ES-I3 (cell line): Measurements from ENCODE around the gene SH2D4B.

Experiments used
- H3K36me3 ChIP-seq: 2 replicates; pipeline ENCODE4 v1.6.1; 2013; ENCODE audit warnings: mild to moderate bottlenecking, low read length, control low read depth, moderate library complexity; ENCODE audit not compliant: insufficient read depth
- H3K4me1 ChIP-seq: 2 replicates; pipeline ENCODE4 v1.6.1; 2013; ENCODE audit warnings: mild to moderate bottlenecking, control low read depth, low read length; ENCODE audit not compliant: insufficient read depth
- H3K9ac ChIP-seq: 2 replicates; pipeline ENCODE4 v1.6.1; 2013; ENCODE audit warnings: low read depth, mild to moderate bottlenecking, low read length, moderate library complexity
- H3K9me3 ChIP-seq: 2 replicates; pipeline ENCODE4 v1.6.1; 2013; ENCODE audit warnings: mild to moderate bottlenecking, low read length, moderate library complexity; ENCODE audit not compliant: control insufficient read depth, insufficient read depth

SH2D4B gene

GRCh38 chr10:80537736-80538480, at the start of gene SH2D4B:
TSS of gene SH2D4B (plus strand) at chr10:80537902. CDS start at chr10:80538332, 430 bp downstream.
- no peak within 1 kb of the TSS for H3K9ac ChIP-seq
- H3K9me3 ChIP-seq = no peaks in the 10 kb centered on the region
- no peaks in the 10 kb centered on the region for H3K36me3 ChIP-seq
- no peaks in the 10 kb centered on the region for H3K4me1 ChIP-seq

DNA sequence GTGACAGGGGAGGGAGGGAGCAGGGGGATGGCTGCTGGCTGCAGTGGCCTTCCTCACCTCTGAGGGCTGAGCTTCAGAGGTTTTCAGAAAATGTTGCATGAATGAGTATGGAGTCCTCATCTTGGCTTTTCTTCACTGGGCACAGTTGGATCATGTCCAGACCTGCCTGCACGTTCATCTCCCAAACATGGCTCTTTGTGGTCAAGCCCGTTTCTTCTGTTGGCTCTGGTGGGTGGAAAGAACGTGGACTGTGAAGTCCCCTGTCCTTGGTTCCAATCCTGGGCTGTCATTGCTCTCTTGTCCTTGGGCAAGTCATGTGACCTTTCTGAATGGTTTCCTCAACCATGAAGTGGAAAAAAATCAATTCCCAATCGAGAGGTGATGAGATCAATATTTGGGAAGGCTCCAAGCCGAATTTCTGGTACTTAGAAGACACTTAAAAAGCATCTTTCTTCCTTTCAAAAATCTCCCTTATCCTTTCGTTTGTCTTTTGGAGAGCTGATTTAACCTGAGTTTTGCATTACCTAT, 49.1 kb upstream of the SH2D4B start:
- Histone ChIP-seq H3K36me3 (peaks cover 4% of the 10 kb centered on the region), H3K4me1 (peaks cover 31% of the 10 kb centered on the region; the same call in 1 of the 2 replicates), H3K9ac (no peak overlapping the region), H3K9me3 (no peaks in the 10 kb centered on the region)

- H3K36me3 ChIP-seq = peaks cover 4% of the 10 kb centered on the region
- no peak overlapping the region for H3K9ac ChIP-seq
- H3K4me1 ChIP-seq = peaks cover 28% of the 10 kb centered on the region; the same call in 1 of the 2 replicates
- H3K9me3 ChIP-seq = no peaks in the 10 kb centered on the region
Observed at GRCh38 chr10:80489371-80490112, 48.2 kb upstream of the SH2D4B start.

GRCh38 chr10:80491251-80492102, 46.2 kb upstream of the SH2D4B start:
- Histone ChIP-seq H3K36me3 (peaks cover 4% of the 10 kb centered on the region), H3K9me3 (no peaks in the 10 kb centered on the region), H3K4me1 (peaks cover 11% of the 10 kb centered on the region; the same call in 1 of the 2 replicates), H3K9ac (no peak overlapping the region)

- H3K9ac ChIP-seq = no peak overlapping the region
- H3K4me1 ChIP-seq = peaks cover 4% of the 10 kb centered on the region; the same call in 1 of the 2 replicates
- no peaks in the 10 kb centered on the region for H3K9me3 ChIP-seq
- peaks cover 4% of the 10 kb centered on the region for H3K36me3 ChIP-seq
Observed at GRCh38 chr10:80492848-80493521, 44.7 kb upstream of the SH2D4B start.

- Histone ChIP-seq H3K36me3 (peaks cover 4% of the 10 kb centered on the region), H3K4me1 (peaks cover 10% of the 10 kb centered on the region)
Observed at GRCh38 chr10:80493522-80494051, 44.1 kb upstream of the SH2D4B start.

GRCh38 chr10:80496555-80497172, 41.0 kb upstream of the SH2D4B start:
- H3K36me3 ChIP-seq = no peaks in the 10 kb centered on the region
- H3K4me1 ChIP-seq = peaks cover 31% of the 10 kb centered on the region
- no peak overlapping the region for H3K9ac ChIP-seq
- H3K9me3 ChIP-seq = no peaks in the 10 kb centered on the region

More at GRCh38 chr10:80493522-80494051, 44.1 kb upstream of the SH2D4B start:
- Histone ChIP-seq H3K9me3 (no peaks in the 10 kb centered on the region), H3K9ac (no peak overlapping the region)

GRCh38 chr10:80497187-80498077, 40.3 kb upstream of the SH2D4B start:
- no peaks in the 10 kb centered on the region for H3K9me3 ChIP-seq
- H3K9ac ChIP-seq = no peak overlapping the region
- H3K4me1 ChIP-seq = peaks cover 35% of the 10 kb centered on the region
- no peaks in the 10 kb centered on the region for H3K36me3 ChIP-seq

DNA sequence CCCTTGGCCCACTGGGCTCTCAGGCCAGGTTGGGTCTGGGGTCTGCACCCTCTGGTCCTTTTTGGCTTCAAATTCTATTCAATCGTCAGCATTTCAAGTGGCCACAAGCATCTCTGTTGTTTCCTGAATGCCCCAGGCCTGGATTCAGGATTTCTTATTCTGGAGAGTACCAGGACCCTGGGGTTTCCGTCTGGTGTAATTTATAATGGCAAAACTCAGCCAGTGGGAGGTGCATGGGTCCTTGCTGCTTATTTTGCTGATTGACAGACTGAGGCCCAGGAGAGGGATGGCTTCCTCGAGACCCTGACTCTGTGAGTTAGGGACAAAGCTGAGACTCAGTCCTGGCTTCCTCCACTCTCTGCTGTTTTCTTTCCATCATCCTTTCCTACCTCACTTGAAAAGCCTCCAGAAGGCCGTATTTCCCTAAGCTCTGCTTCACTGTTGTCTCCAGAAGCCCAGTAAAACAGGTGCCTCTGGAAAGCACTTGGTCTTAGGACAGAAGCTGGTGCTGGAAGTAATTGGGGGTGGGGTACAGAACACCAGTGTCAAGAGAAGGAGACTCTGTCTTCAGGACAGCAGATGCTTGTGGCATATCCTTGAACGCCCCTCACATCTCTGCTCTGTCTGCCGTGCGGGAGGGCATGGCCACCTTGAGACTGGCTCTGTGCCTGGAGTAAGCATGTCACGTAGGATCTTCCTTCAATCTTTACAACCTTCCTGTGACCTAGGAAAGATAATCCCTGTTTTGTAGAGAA, 39.4 kb upstream of the SH2D4B start:
- Histone ChIP-seq H3K4me1 (peaks cover 41% of the 10 kb centered on the region), H3K36me3 (no peaks in the 10 kb centered on the region), H3K9me3 (no peaks in the 10 kb centered on the region), H3K9ac (no peak overlapping the region)

GRCh38 chr10:80498833-80499741, 38.6 kb upstream of the SH2D4B start:
- H3K9ac ChIP-seq = no peak overlapping the region

More at GRCh38 chr10:80498833-80499741, 38.6 kb upstream of the SH2D4B start:
- no peaks in the 10 kb centered on the region for H3K36me3 ChIP-seq
- no peaks in the 10 kb centered on the region for H3K9me3 ChIP-seq
- peaks cover 49% of the 10 kb centered on the region for H3K4me1 ChIP-seq
